Astrocyte of the spinal cord (primary cell): ENCODE results near the gene SLC8A3.

Source experiments
- DNase-seq: peaks from one replicate; pipeline ENCODE4 v3.0.0; 2011; ENCODE audit warnings: low read depth, low spot score
- H3K4me3 ChIP-seq: 2 replicates; pipeline ENCODE4 v1.5.1; 2011; ENCODE audit warnings: low read depth, mild to moderate bottlenecking, low read length, moderate library complexity
- in situ Hi-C: cut with HindIII; loops from 2 replicates; pipeline ENCODE4 v1.10.0; 2017; ENCODE audit warnings: low sequenced_read_pairs
- TF ChIP-seq, protein P1 (sequence below): IDR thresholded peaks from 2 replicates; pipeline ENCODE4 v1.5.1; 2012; ENCODE audit warnings: low read depth, mild to moderate bottlenecking, low read length, inconsistent platforms

The SLC8A3 gene

DNA sequence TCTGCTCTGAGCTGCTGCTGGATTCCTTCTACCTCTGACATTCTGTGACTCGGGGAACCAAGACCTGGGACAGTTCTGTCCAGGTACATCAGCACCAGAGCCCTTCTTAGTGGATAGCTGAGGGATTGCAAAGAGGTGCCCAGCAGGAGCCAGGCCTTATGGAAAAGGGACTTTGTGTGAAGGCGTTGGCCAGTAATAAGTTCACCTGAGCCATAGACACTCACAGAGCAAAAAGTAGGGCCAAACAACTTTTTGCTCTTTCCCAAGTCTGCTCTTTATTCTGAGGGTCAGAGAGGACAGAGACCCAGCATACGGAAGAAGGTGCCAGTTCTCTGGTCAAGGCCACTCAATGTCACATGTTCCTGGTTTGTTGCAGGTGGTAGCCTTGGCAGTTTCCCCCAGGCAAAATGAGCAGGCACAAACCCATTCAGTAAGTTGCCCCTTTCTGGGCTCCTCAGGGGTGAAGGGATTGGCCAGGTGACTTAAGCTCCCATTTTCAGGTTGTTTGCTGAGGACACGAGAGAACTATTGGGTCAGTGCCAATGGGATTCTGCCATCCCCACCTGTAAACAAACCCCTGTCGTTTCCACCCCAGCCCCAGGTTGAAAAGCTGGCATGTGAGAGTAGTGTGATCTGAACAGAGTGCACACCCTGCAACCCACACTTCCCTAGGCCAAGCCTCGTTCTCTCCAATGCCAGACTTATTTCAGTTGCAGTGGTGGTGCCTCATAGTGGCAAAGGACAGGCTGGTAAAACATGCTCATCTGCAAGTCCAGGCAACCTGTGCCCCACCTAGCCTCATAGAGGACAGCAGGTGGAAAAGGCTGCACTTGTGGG, 159.2 kb downstream of the SLC8A3 start:
- in situ Hi-C loops, result no loop called here
- DNase-seq, result no peak

DNA sequence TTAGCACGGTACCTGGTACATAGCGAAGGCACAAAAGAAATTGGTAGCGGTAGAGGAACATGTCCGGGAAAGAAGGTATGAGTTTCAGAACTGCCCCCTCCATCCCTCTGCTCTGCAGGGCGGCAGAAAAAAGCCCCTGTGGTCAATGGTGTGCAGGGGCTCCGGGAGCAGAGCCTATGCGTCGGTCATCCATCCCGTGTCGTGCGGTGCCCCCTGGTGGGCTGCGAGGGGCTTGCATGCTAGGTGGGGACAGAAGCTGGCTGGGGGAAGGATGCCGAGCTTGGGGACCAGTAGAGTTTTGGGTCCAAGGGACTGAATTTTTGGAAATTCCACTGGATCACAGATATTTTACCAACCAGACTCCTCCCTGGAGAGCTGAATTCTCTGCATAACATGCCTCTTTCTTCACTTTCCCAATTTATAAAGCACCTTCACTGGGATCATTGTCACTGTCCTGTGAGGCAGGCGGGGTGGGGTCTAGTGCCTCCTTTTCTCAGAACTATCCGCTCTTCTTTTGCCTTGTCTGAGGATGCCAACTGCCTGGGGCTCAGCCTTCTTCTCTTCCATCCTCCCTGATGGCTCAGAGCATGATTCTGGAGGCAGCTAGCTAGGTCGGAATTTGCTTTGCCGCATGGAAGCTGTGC, 160.8 kb downstream of the SLC8A3 start:
- TF ChIP-seq, protein P1, sequence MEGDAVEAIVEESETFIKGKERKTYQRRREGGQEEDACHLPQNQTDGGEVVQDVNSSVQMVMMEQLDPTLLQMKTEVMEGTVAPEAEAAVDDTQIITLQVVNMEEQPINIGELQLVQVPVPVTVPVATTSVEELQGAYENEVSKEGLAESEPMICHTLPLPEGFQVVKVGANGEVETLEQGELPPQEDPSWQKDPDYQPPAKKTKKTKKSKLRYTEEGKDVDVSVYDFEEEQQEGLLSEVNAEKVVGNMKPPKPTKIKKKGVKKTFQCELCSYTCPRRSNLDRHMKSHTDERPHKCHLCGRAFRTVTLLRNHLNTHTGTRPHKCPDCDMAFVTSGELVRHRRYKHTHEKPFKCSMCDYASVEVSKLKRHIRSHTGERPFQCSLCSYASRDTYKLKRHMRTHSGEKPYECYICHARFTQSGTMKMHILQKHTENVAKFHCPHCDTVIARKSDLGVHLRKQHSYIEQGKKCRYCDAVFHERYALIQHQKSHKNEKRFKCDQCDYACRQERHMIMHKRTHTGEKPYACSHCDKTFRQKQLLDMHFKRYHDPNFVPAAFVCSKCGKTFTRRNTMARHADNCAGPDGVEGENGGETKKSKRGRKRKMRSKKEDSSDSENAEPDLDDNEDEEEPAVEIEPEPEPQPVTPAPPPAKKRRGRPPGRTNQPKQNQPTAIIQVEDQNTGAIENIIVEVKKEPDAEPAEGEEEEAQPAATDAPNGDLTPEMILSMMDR, result peak; percentile 95
- no peak overlapping the region for H3K4me3 ChIP-seq
- DNase-seq, result peak; percentile 50
- in situ Hi-C loops, result no loop called here

More for the DNA sequence above, 159.2 kb downstream of the SLC8A3 start:
- TF ChIP-seq, protein P1, result no peak
- H3K4me3 ChIP-seq, result no peak overlapping the region

DNA sequence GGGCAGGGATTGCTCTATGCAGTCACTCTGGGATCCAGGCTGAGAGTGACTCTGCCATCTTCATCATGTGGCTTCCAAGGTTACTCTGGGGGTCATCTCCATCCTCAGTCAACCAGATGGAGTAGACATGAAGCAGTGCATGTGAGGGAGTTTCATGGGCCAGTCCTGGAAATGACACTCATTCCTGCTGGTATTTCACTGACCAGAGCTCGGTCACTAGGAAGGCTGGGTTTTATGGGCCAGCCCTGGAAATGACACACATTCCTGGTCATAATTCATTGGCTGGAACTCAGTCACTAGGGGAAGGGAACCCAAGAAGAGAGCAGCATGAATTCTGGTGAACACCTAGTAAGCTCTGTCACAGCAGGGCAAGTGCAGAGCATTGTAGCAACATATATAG, 164.9 kb downstream of the SLC8A3 start:
- no peak overlapping the region for H3K4me3 ChIP-seq

DNA sequence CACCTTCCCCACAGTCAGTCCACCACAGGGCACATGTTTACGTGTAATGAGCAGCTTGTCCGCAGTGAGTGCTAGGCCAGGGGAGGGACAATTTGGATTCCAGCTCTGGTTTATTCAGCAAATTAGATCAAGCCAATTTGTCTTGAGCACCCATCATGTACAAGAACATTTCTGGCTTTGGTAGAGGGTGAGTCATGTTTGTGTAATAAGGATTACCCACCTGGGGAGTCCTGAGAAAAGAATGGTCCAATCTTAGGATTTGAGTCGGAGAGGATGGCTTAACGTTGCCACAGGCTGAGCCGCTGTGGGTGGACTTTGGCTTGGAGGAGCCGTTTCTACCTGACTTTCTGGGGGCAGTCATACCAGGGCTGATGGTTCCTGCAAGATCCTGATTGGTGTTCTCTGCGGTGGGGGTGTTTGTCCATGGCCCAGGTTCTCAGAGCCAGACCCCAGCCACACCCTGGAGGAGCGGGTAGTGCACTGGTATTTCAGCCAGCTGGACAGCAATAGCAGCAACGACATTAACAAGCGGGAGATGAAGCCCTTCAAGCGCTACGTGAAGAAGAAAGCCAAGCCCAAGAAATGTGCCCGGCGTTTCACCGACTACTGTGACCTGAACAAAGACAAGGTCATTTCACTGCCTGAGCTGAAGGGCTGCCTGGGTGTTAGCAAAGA, 165.8 kb downstream of the SLC8A3 start:
- in situ Hi-C loops, result no loop called here

More for the DNA sequence above, 164.9 kb downstream of the SLC8A3 start:
- no peak for DNase-seq
- TF ChIP-seq, protein P1, result no peak
- in situ Hi-C loops, result no loop called here

DNA sequence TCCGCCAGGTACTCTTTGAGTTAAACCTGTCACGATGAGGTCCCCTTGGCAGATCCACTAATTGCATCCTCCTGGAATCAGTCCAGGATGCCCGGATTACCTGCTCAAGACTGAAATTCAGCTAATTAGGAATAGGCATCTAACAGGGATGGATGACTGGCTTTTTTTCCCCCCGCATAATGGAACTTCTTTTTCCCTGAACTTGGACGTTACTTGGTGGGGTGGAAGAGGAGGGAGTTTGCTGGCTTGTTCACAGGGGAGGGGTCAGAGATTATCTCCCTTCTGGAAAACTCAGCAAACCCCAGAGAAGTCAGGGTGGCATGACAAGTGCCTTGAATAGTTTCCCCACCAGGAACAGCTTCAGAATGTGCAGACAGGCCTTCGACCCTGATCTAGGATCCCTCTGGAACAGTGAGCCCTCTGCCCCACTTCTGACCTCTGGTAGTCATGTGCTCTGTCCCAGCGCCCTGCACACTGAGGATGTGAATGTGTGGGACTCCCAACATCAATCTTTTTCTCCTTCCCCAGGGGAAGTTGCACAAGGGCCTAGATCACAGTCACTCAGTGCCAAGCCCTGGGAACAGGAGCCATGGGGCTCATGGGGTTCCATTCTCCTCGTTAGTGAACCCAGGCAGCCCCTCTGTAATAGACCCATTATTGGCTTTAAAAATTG, 167.1 kb downstream of the SLC8A3 start:
- no peak for DNase-seq
- TF ChIP-seq, protein P1, result no peak
- in situ Hi-C loops, result no loop called here
- no peak overlapping the region for H3K4me3 ChIP-seq

More for the DNA sequence above, 165.8 kb downstream of the SLC8A3 start:
- TF ChIP-seq, protein P1, result no peak
- H3K4me3 ChIP-seq, result no peak overlapping the region
- DNase-seq, result no peak

DNA sequence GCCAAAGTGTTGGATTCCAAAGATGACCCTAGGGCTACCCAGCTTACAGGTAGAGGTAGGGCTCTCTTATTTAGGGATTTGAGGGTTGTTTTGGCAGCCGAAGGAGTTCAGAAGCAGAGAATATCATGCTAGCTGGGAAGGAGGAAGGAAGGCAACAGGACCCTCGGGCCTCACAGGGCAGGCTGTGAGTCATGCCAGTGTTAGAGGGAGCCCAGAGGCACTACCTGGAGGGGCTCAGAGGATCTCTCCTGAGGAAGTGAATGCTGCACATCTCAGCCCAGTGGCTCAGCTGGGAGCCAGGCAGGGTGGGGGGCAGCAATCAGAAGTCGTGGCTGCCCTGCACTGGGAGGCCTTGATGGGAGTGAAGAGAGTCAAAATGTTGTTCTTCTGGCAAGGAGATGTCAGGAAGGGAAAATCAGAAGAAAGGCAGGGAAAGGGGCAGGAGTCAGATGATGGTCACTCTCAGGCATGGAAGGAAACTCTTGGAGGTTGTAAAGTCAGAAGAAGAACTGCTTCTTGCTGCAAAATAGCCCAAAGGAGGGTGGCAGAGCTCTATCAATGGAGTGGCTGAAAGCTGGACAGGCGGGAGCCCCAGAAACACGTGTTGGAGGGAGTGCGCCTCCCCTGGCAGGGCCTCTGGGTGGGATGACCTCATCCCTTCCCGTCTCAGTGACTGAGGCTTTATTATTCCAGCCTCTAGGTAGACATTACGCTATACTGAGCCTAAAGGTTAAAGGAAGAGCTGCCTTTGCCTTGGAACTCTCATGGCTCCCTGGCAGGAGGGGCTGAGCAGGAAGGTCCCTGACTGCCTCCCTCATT, 168.2 kb downstream of the SLC8A3 start:
- in situ Hi-C loops, result no loop called here
- TF ChIP-seq, protein P1, result no peak
- DNase-seq, result no peak
- no peak overlapping the region for H3K4me3 ChIP-seq
